K562 (cell line): Measurements from ENCODE around the gene PNPLA7. TPM values are rescaled to one million over a fixed set of nuclear protein-coding genes. Genes with fewer than 3 reads are reported as not detected.

ENCODE experiments used
- ATF3 ChIP-seq, 2 experiments: fragments of 450-650 bp in 1 of 2; sonication (generic) in 1 of 2; formaldehyde crosslinking in 1 of 2; IDR thresholded peaks in 1 of 2; conservative IDR thresholded peaks in 1 of 2; 2 replicates each; pipeline versions ENCODE4 v1.6.1 to v1.8.1; 2016 to 2023; ENCODE audit warnings: mild to moderate bottlenecking in 2 of 2, moderate library complexity in 2 of 2, inconsistent platforms in 1 of 2, missing genetic modification reagents in 1 of 2
- BDP1 ChIP-seq: IDR thresholded peaks from 3 replicates; pipeline ENCODE4 v1.6.1; 2011; ENCODE audit not compliant: insufficient read length, insufficient read depth
- CBFA2T3 ChIP-seq: fragments of 450-650 bp; IDR thresholded peaks from 2 replicates; pipeline ENCODE4 v1.6.1; 2017
- CEBPG ChIP-seq, 3 experiments: fragments of 200-800 bp in 1 of 3; sonication (Bioruptor generic) in 1 of 3; sonication (generic) in 1 of 3; formaldehyde crosslinking in 1 of 3; IDR thresholded peaks in 2 of 3; conservative IDR thresholded peaks in 1 of 3; 2 replicates each; pipeline versions ENCODE4 v1.6.1 to v1.8.0; 2016 to 2022; ENCODE audit warnings: missing compliant biosample characterization in 2 of 3, missing genetic modification characterization in 2 of 3, mild to moderate bottlenecking in 1 of 3, missing genetic modification reagents in 1 of 3
- GTF2A2 ChIP-seq: IDR thresholded peaks from 2 replicates; pipeline ENCODE4 v1.6.1; 2016; ENCODE audit warnings: mild to moderate bottlenecking, missing genetic modification characterization, missing compliant biosample characterization
- GTF2E2 ChIP-seq: fragments of 200-800 bp; sonication (Bioruptor generic); IDR thresholded peaks from 2 replicates; pipeline ENCODE4 v1.6.1; 2016; ENCODE audit warnings: missing genetic modification characterization, missing compliant biosample characterization
- GTF2F1 ChIP-seq: IDR thresholded peaks from 2 replicates; pipeline ENCODE4 v1.6.1; 2011; ENCODE audit warnings: low read depth, low read length, improper control_type of control experiment
- HDAC3 ChIP-seq: fragments of 450-650 bp; IDR thresholded peaks from 2 replicates; pipeline ENCODE4 v1.6.1; 2018; ENCODE audit warnings: borderline replicate concordance, mild to moderate bottlenecking, moderate library complexity; ENCODE audit not compliant: partially characterized antibody
- HMG20A ChIP-seq: fragments of 450-650 bp; formaldehyde crosslinking; conservative IDR thresholded peaks from 2 replicates; pipeline ENCODE4 v1.4.0; 2020; ENCODE audit warnings: mild to moderate bottlenecking, mixed read lengths
- KHSRP ChIP-seq: fragments of 450-650 bp; IDR thresholded peaks from 2 replicates; pipeline ENCODE4 v1.6.1; 2017
- MAFG ChIP-seq: fragments of 450-650 bp; conservative IDR thresholded peaks from 2 replicates; pipeline ENCODE4 v1.6.1; 2016; ENCODE audit warnings: missing genetic modification characterization, missing compliant biosample characterization
- NR3C1 ChIP-seq: sonication (generic); formaldehyde crosslinking; IDR thresholded peaks from 2 replicates; pipeline ENCODE4 v1.8.1; 2022; ENCODE audit warnings: missing genetic modification reagents
- NUFIP1 ChIP-seq: fragments of 450-650 bp; IDR thresholded peaks from 2 replicates; pipeline ENCODE4 v1.6.1; 2018; ENCODE audit not compliant: partially characterized antibody
- STAT5B ChIP-seq: fragments of 250-450 bp; sonication (Bioruptor Pico); IDR thresholded peaks from 2 replicates; pipeline ENCODE4 v1.8.0; 2021; ENCODE audit warnings: mild to moderate bottlenecking, inconsistent platforms
- TAF1 ChIP-seq: IDR thresholded peaks from 2 replicates; pipeline ENCODE4 v1.6.1; 2011; ENCODE audit warnings: mild to moderate bottlenecking, low read length, moderate library complexity; ENCODE audit not compliant: insufficient read depth, control insufficient read depth, severe bottlenecking; ENCODE audit errors: extremely low read depth
- TCF7 ChIP-seq: sonication (generic); IDR thresholded peaks from 2 replicates; pipeline ENCODE4 v1.6.1; 2016; ENCODE audit warnings: antibody characterized with exemption, borderline replicate concordance
- TRIM25 ChIP-seq: fragments of 450-650 bp; IDR thresholded peaks from 2 replicates; pipeline ENCODE4 v1.7.0; 2016; ENCODE audit warnings: borderline replicate concordance
- ZBTB7A ChIP-seq: IDR thresholded peaks from 2 replicates; pipeline ENCODE4 v1.6.1; 2011; ENCODE audit warnings: low read depth, mild to moderate bottlenecking, low read length, moderate library complexity, borderline replicate concordance; ENCODE audit not compliant: control insufficient read depth
- ZFP1 ChIP-seq: fragments of 450-650 bp; formaldehyde crosslinking; IDR thresholded peaks from 2 replicates; pipeline ENCODE4 v1.4.0; 2020; ENCODE audit warnings: mild to moderate bottlenecking, mixed read lengths
- ZFP30 ChIP-seq: fragments of 250-450 bp; sonication (Bioruptor Pico); IDR thresholded peaks from 2 replicates; pipeline ENCODE4 v1.8.0; 2022; ENCODE audit warnings: moderate library complexity, mild to moderate bottlenecking, inconsistent platforms, borderline replicate concordance
- ZNF232 ChIP-seq: sonication (generic); formaldehyde crosslinking; IDR thresholded peaks from 2 replicates; pipeline ENCODE4 v1.8.0; 2022; ENCODE audit warnings: mild to moderate bottlenecking, missing genetic modification reagents
- ZNF77 ChIP-seq: fragments of 250-450 bp; sonication (Bioruptor Pico); IDR thresholded peaks from 2 replicates; pipeline ENCODE4 v1.5.0; 2020
- polyA plus RNA-seq, 8 experiments: library from polyadenylated mRNA; depleted of rRNA in 4 of 8; stranded (reverse) in 5 of 8; unstranded in 3 of 8; fragments of >200 nt; fragmentation: Nextera tagmentation in 2 of 8; fragmentation: Illumina TruSeq in 1 of 8; extraction: Ambion mirVana in 2 of 8; extraction: Trizol in 1 of 8; gene quantifications; 2 replicates each; pipeline versions ENCODE4 v1.2.1 to v1.2.3, GENCODE V29; 2011 to 2014; ENCODE audit warnings: inconsistent platforms in 1 of 8, missing spikeins in 1 of 8
- total RNA-seq, 7 experiments: library from RNA; depleted of rRNA in 6 of 7; stranded (reverse); fragments of >200 nt in 6 of 7; fragmentation: Illumina TruSeq in 2 of 7; extraction: Trizol in 2 of 7; gene quantifications; 2 replicates each; pipeline versions ENCODE4 v1.2.1 to v1.2.3, GENCODE V29; 2011 to 2021; ENCODE audit warnings: low replicate concordance in 1 of 7
- TF ChIP-seq, protein P1 (sequence below): fragments of 450-650 bp; IDR thresholded peaks from 2 replicates; pipeline ENCODE4 v1.6.1; 2016; ENCODE audit warnings: low read depth, mild to moderate bottlenecking, moderate library complexity
- TF ChIP-seq, protein P2 (sequence below): IDR thresholded peaks from 2 replicates; pipeline ENCODE4 v1.6.1; 2011; ENCODE audit not compliant: insufficient read length; ENCODE audit errors: extremely low read depth

The PNPLA7 gene
- total and polyA plus RNA-seq, 9 of the 15 experiments (the other 6 are each of a cell fraction or from before 2014, with no cell fraction given), result 0.01 to 0.85 (median 0.19) TPM; not detected in 1

DNA sequence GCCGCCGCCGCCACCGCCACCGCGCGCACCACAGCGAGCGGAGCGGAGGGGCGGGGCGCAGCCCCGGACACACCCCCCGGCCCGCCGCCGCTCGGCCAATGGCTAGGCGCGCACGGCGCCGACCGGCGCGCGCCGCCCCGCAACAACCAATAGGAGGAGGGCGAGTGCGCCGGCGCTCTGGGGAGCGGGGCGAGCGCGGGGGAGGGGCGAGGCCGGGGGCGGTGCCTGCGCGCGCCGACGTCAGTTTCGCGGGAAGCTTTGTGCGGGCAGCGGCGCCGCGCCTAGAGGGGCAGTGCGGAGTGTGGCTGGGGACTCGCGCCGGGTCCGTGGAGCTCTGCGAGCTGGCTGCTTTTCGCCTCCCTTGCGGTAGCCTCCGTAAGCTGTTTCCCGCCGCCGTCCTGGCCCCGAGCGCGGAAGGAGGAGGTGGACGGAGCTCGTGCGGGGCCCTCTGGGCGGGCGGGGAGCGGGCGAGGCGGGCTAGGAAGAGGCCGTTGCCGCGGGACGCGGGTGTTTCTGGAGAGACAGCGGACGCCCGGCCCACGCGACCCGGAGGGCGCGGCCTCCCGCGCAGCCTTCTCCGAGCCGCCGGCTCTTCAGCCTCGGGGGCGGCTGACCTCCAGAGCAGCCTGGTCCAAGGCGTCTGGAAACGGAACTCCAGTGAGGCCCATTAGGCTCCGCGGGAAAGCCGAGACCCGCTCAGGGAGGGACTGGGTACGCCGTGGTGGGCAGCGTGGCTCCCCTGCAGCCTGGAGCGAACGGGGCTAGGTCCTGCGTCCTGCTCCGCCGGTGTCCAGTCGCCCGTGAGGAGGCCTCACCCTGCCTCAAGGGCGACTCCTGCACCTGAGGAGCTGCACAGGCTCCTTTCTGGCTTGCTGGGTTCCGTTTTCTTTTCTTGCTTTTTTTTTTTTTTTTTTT, 40.5 kb upstream of the PNPLA7 start, which contains the start of gene ZMYND19 (continued):
- TF ChIP-seq ZNF232 (CRISPR knock-in tag) (0 out of 2 replicates have a peak, but pooled peaks have one; percentile 51), MAFG (tag) (no peak), ZNF77 (CRISPR knock-in tag) (no peak), TRIM25 (no peak), ZFP30 (no peak), KHSRP (no peak), TCF7 (no peak), GTF2E2 (tag) (no peak), ZBTB7A (no peak; the same call in 1 of the 2 replicates), NUFIP1 (no peak), GTF2A2 (tag) (no peak), BDP1 (no peak), STAT5B (no peak), HMG20A (CRISPR knock-in tag) (no peak), HDAC3 (no peak), CBFA2T3 (no peak), TAF1 (peak; percentile 71), ATF3 (IDR thresholded peaks at IDR 0.05) (no peak), ATF3 (CRISPR knock-in tag; conservative IDR thresholded peaks at IDR 0.05) (no peak), GTF2F1 (no peak), CEBPG (CRISPR knock-in tag; IDR thresholded peaks at IDR 0.05) (no peak), CEBPG (tag; conservative IDR thresholded peaks at IDR 0.05 in 1 of 2, IDR thresholded peaks at IDR 0.05 in 1 of 2) (no peak), NR3C1 (no peak), ZFP1 (CRISPR knock-in tag) (no peak)
- TF ChIP-seq, protein P1, sequence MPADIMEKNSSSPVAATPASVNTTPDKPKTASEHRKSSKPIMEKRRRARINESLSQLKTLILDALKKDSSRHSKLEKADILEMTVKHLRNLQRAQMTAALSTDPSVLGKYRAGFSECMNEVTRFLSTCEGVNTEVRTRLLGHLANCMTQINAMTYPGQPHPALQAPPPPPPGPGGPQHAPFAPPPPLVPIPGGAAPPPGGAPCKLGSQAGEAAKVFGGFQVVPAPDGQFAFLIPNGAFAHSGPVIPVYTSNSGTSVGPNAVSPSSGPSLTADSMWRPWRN, result no peak
- TF ChIP-seq, protein P2, sequence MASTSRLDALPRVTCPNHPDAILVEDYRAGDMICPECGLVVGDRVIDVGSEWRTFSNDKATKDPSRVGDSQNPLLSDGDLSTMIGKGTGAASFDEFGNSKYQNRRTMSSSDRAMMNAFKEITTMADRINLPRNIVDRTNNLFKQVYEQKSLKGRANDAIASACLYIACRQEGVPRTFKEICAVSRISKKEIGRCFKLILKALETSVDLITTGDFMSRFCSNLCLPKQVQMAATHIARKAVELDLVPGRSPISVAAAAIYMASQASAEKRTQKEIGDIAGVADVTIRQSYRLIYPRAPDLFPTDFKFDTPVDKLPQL, result no peak
